BLaER1 treated with 17β-estradiol and CSF1 and Interleukin-3, amounts not matched to agents 10 nM and 100 nM (cell line): ENCODE results near the gene FKBP15.

Experiments
- H3K27ac ChIP-seq, 11 experiments: shearing (Covaris generic); formaldehyde crosslinking; 2 replicates each; pipeline ENCODE4 v1.8.1; 2022
- H3K27me3 ChIP-seq, 11 experiments: shearing (Covaris generic); formaldehyde crosslinking; 2 replicates each; pipeline ENCODE4 v1.8.1; 2022
- H3K36me3 ChIP-seq, 11 experiments: shearing (Covaris generic); formaldehyde crosslinking; 2 replicates each; pipeline ENCODE4 v1.8.1; 2022
- H3K4me1 ChIP-seq, 10 experiments: shearing (Covaris generic); formaldehyde crosslinking; 2 replicates each; pipeline ENCODE4 v1.8.1; 2022
- H3K4me2 ChIP-seq, 11 experiments: shearing (Covaris generic); formaldehyde crosslinking; 2 replicates each; pipeline ENCODE4 v1.8.1; 2022
- H3K4me3 ChIP-seq, 10 experiments: shearing (Covaris generic); formaldehyde crosslinking; 2 replicates each; pipeline ENCODE4 v1.8.1; 2022
- H3K9ac ChIP-seq, 11 experiments: shearing (Covaris generic); formaldehyde crosslinking; 2 replicates each; pipeline ENCODE4 v1.8.1; 2022
- H3K9me3 ChIP-seq, 11 experiments: shearing (Covaris generic); formaldehyde crosslinking; replicated peaks in 1 of 11; 2 replicates each; pipeline ENCODE4 v1.8.1; 2022
- H4K20me1 ChIP-seq, 11 experiments: shearing (Covaris generic); formaldehyde crosslinking; 2 replicates each; pipeline ENCODE4 v1.8.1; 2022
- Cebpa-rat ChIP-seq, 11 experiments: shearing (Covaris generic); IDR thresholded peaks; 2 replicates each; pipeline ENCODE4 v1.8.1; 2022

The FKBP15 gene

GRCh38 chr9:113184539-113184938 lies 36.5 kb downstream of the FKBP15 start:
- H3K27me3 ChIP-seq, result no peaks in the 10 kb centered on the region
- H3K27ac ChIP-seq, result peak overlapping the region in 5 of 11 experiments; percentile 20 to 97 (median 89); a peak in 6 of 22 replicates
- H3K4me2 ChIP-seq, result peak overlapping the region in 3 of 11 experiments; percentile 92 to 98 (median 98); a peak in 5 of 22 replicates
- no peak overlapping the region for H3K9ac ChIP-seq
- peaks cover 0 to 59% (median 22%) of the 10 kb centered on the region in 10 experiments; a peak in 15 of 20 replicates for H3K4me1 ChIP-seq
- peaks cover 0 to 5% (median 0%) of the 10 kb centered on the region in 11 experiments; a peak in 2 of 22 replicates for H4K20me1 ChIP-seq
- peaks cover 81 to 96% (median 95%) of the 10 kb centered on the region in 11 experiments for H3K36me3 ChIP-seq
- no peak for TF ChIP-seq Cebpa-rat (IDR thresholded peaks at IDR 0.05)
- no peak overlapping the region for H3K4me3 ChIP-seq
- H3K9me3 ChIP-seq, result no peaks in the 10 kb centered on the region

GRCh38 chr9:113183956-113184488 lies 37.1 kb downstream of the FKBP15 start:
- Histone ChIP-seq H3K9ac (no peak overlapping the region), H3K27ac (peak overlapping the region in 4 of 11 experiments; percentile 20 to 97 (median 92); a peak in 5 of 22 replicates), H3K4me2 (peak overlapping the region in 2 of 11 experiments; percentile 98; a peak in 3 of 22 replicates), H3K4me3 (no peak overlapping the region), H3K36me3 (peaks cover 87 to 100% (median 100%) of the 10 kb centered on the region in 11 experiments), H3K4me1 (peaks cover 0 to 59% (median 22%) of the 10 kb centered on the region in 10 experiments; a peak in 15 of 20 replicates), H3K9me3 (no peaks in the 10 kb centered on the region), H3K27me3 (no peaks in the 10 kb centered on the region), H4K20me1 (peaks cover 0 to 5% (median 0%) of the 10 kb centered on the region in 11 experiments; a peak in 3 of 22 replicates)
- TF ChIP-seq Cebpa-rat (IDR thresholded peaks at IDR 0.05), result no peak

- no peaks in the 10 kb centered on the region for H3K9me3 ChIP-seq
- H3K4me1 ChIP-seq, result peaks cover 0 to 62% (median 0%) of the 10 kb centered on the region in 10 experiments; a peak in 6 of 20 replicates
- no peak overlapping the region for H3K4me3 ChIP-seq
- H3K4me2 ChIP-seq, result no peak overlapping the region
- H4K20me1 ChIP-seq, result peaks cover 0 to 34% (median 0%) of the 10 kb centered on the region in 11 experiments; a peak in 3 of 22 replicates
- H3K27me3 ChIP-seq, result no peaks in the 10 kb centered on the region
- no peak for TF ChIP-seq Cebpa-rat (IDR thresholded peaks at IDR 0.05)
- no peak overlapping the region for H3K9ac ChIP-seq
- peaks cover 99 to 100% (median 100%) of the 10 kb centered on the region in 11 experiments for H3K36me3 ChIP-seq
- no peak overlapping the region for H3K27ac ChIP-seq
Observed at GRCh38 chr9:113181165-113181564, 39.9 kb downstream of the FKBP15 start.

GRCh38 chr9:113179839-113180238 lies 41.2 kb downstream of the FKBP15 start:
- H3K27ac ChIP-seq, result no peak overlapping the region
- H3K4me2 ChIP-seq, result no peak overlapping the region
- no peak overlapping the region for H3K9ac ChIP-seq
- H3K27me3 ChIP-seq, result no peaks in the 10 kb centered on the region
- no peak overlapping the region for H3K4me3 ChIP-seq
- peaks cover 0 to 44% (median 0%) of the 10 kb centered on the region in 11 experiments; a peak in 3 of 22 replicates for H4K20me1 ChIP-seq
- H3K4me1 ChIP-seq, result peaks cover 0 to 49% (median 0%) of the 10 kb centered on the region in 10 experiments; a peak in 6 of 20 replicates
- no peaks in the 10 kb centered on the region for H3K9me3 ChIP-seq
- peaks cover 98 to 100% (median 100%) of the 10 kb centered on the region in 11 experiments for H3K36me3 ChIP-seq
- no peak for TF ChIP-seq Cebpa-rat (IDR thresholded peaks at IDR 0.05)

DNA sequence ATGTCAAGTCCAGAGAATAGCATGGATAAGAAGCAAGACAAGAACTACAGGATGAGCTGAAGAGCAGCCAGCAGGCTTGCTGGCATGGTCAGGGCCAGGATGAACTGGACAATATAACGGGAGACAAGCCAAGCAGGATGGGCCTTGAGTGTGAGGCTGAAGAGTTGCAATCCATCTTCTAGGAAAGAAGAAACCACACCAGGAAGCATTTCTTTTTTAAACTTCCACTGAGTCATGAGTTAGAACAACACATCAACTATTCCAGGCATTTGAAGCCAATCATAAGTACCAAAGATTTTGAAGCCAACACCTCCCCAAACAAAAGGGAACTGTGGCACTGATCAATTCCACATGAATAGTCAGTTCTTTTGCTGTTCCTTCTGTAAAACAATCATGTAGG lies 43.0 kb downstream of the FKBP15 start:
- Histone ChIP-seq H3K4me3 (no peak overlapping the region), H3K9me3 (peaks cover 0 to 8% (median 0%) of the 10 kb centered on the region in 11 experiments; a peak in 5 of 22 replicates), H3K9ac (no peak overlapping the region), H3K27ac (no peak overlapping the region), H3K4me1 (peaks cover 0 to 31% (median 0%) of the 10 kb centered on the region in 10 experiments; a peak in 5 of 20 replicates), H4K20me1 (peaks cover 0 to 52% (median 0%) of the 10 kb centered on the region in 11 experiments; a peak in 3 of 22 replicates), H3K36me3 (peaks cover 97 to 100% (median 98%) of the 10 kb centered on the region in 11 experiments), H3K27me3 (no peaks in the 10 kb centered on the region), H3K4me2 (peak overlapping the region in 1 of 11 experiments; percentile 36; a peak in 1 of 22 replicates)
- TF ChIP-seq Cebpa-rat (IDR thresholded peaks at IDR 0.05), result no peak

DNA sequence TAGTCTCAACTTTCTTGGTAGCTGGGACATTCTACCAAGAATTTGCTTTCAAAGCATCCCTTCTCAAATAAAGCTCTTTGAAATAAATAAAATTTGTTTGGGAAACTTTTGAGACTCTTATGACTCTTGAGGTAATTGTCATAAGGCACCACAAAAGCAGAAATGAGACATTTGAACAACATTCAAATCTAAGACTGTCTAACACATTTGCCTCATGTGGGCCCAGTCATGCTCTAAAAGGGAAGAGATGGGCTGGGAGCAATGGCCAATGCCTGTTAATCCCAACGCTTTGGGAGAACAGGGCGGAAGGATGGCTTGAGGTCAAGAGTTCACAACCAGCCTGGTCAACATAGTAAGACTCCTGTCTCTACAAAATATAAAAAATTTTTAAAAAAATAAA lies 43.8 kb downstream of the FKBP15 start:
- Histone ChIP-seq H3K4me3 (no peak overlapping the region), H3K27me3 (no peaks in the 10 kb centered on the region), H4K20me1 (peaks cover 0 to 56% (median 0%) of the 10 kb centered on the region in 11 experiments; a peak in 3 of 22 replicates), H3K27ac (peak overlapping the region in 1 of 11 experiments; percentile 21; a peak in 2 of 22 replicates), H3K4me1 (peaks cover 0 to 26% (median 0%) of the 10 kb centered on the region in 10 experiments; a peak in 4 of 20 replicates), H3K36me3 (peaks cover 97 to 100% (median 98%) of the 10 kb centered on the region in 11 experiments), H3K9ac (no peak overlapping the region), H3K9me3 (peaks cover 0 to 16% (median 6%) of the 10 kb centered on the region in 11 experiments; a peak in 9 of 22 replicates), H3K4me2 (no peak overlapping the region)
- no peak for TF ChIP-seq Cebpa-rat (IDR thresholded peaks at IDR 0.05)

DNA sequence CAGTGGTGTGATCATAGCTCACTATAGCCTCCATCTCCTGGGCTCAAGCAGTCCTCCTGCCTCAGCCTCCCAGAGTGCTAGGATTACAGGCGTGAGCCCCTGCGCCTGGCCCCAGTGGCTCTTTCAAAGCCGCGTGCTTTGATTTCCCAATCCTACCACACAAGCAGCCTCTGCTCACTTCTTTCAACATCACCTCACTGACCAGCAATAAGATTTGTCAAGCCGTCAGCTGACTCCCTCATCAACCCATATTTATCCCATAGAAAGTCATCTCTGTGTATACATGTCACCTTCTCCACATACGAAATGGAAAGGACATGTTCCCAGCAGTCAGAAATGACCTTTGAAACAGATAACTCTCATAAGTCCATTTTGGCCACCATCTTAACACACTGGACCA lies 44.3 kb downstream of the FKBP15 start:
- no peak for TF ChIP-seq Cebpa-rat (IDR thresholded peaks at IDR 0.05)

GRCh38 chr9:113173341-113173740 lies 47.7 kb downstream of the FKBP15 start:
- H4K20me1 ChIP-seq, result peaks cover 0 to 77% (median 0%) of the 10 kb centered on the region in 11 experiments; a peak in 5 of 22 replicates
- H3K9me3 ChIP-seq, result peaks cover 0 to 16% (median 7%) of the 10 kb centered on the region in 11 experiments; a peak in 9 of 22 replicates
- H3K36me3 ChIP-seq, result peaks cover 93 to 100% (median 96%) of the 10 kb centered on the region in 11 experiments
- H3K4me1 ChIP-seq, result peaks cover 0 to 15% (median 0%) of the 10 kb centered on the region in 10 experiments; a peak in 4 of 20 replicates
- no peak overlapping the region for H3K27ac ChIP-seq
- no peak overlapping the region for H3K4me2 ChIP-seq
- H3K27me3 ChIP-seq, result no peaks in the 10 kb centered on the region
- TF ChIP-seq Cebpa-rat (IDR thresholded peaks at IDR 0.05), result no peak
- no peak overlapping the region for H3K9ac ChIP-seq
- H3K4me3 ChIP-seq, result no peak overlapping the region

More for the DNA sequence above, 44.3 kb downstream of the FKBP15 start:
- peaks cover 94 to 100% (median 97%) of the 10 kb centered on the region in 11 experiments for H3K36me3 ChIP-seq
- H3K4me3 ChIP-seq, result no peak overlapping the region
- peaks cover 0 to 22% (median 0%) of the 10 kb centered on the region in 10 experiments; a peak in 4 of 20 replicates for H3K4me1 ChIP-seq
- no peaks in the 10 kb centered on the region for H3K27me3 ChIP-seq
- peaks cover 0 to 56% (median 0%) of the 10 kb centered on the region in 11 experiments; a peak in 3 of 22 replicates for H4K20me1 ChIP-seq
- H3K27ac ChIP-seq, result peak overlapping the region in 1 of 11 experiments; percentile 21; a peak in 1 of 22 replicates
- no peak overlapping the region for H3K9ac ChIP-seq
- H3K4me2 ChIP-seq, result no peak overlapping the region
- peaks cover 0 to 16% (median 7%) of the 10 kb centered on the region in 11 experiments; a peak in 9 of 22 replicates for H3K9me3 ChIP-seq

GRCh38 chr9:113168809-113169208 lies 52.3 kb downstream of the FKBP15 start:
- Histone ChIP-seq H3K36me3 (peaks cover 96 to 100% (median 98%) of the 10 kb centered on the region in 11 experiments), H3K27ac (no peak overlapping the region), H3K4me1 (peaks cover 0 to 7% (median 0%) of the 10 kb centered on the region in 10 experiments; a peak in 1 of 20 replicates), H3K4me2 (no peak overlapping the region), H3K9me3 (peaks cover 0 to 15% (median 7%) of the 10 kb centered on the region in 11 experiments; a peak in 9 of 22 replicates), H3K27me3 (no peaks in the 10 kb centered on the region), H3K4me3 (no peak overlapping the region), H3K9ac (no peak overlapping the region), H4K20me1 (peaks cover 0 to 90% (median 4%) of the 10 kb centered on the region in 11 experiments; a peak in 7 of 22 replicates)
- no peak for TF ChIP-seq Cebpa-rat (IDR thresholded peaks at IDR 0.05)
